GM12892 (cell line): Measurements from ENCODE around the gene NAA40.

Experiments
- POLR2A ChIP-seq: IDR thresholded peaks from 2 replicates; pipeline ENCODE4 v1.6.1; 2011; ENCODE audit warnings: low read depth, low read length, control low read depth
- POLR2AphosphoS5 ChIP-seq: IDR thresholded peaks from 2 replicates; pipeline ENCODE4 v1.6.1; 2011; ENCODE audit warnings: low read depth, low read length, control low read depth
- TAF1 ChIP-seq: IDR thresholded peaks from 2 replicates; pipeline ENCODE4 v1.6.1; 2011; ENCODE audit warnings: low read depth, mild to moderate bottlenecking, control low read depth, low read length, borderline replicate concordance

DNA sequence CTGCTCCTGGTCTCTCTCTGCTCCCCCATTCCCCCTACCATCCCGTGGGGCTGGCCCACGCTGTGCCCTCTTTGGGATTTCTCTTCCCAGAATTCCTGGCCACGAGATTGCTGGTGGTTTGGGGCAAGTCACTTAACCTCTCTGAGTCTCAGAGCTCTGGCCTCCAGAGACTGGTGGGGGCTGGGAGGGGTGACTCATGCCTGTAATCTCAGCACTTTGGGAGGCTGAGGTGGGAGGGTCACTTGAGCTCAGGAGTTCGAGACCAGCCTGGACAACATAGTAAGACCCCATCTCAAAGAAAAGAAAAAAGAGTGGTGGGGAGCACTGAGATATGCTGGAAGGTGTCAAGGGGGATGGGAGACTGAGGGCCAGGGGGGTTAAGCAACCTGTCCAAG is 65.8 kb downstream of the NAA40 start:
- TF ChIP-seq POLR2A: no peak
- no peak for TF ChIP-seq TAF1
- TF ChIP-seq POLR2AphosphoS5: no peak
